HEK293 (cell line): ENCODE data around the gene TIMP4.

Source experiments
- CTCF ChIA-PET: fragments of 350-600 bp; formaldehyde crosslinking; extraction: SDS; loops from one replicate; lab custom pipeline; 2021; ENCODE audit warnings: antibody characterized with exemption; lab: Yijun Ruan, JAX
- POLR2A ChIA-PET: fragments of 300-600 bp; formaldehyde crosslinking; extraction: SDS; loops from one replicate; lab custom pipeline; 2020; ENCODE audit warnings: antibody characterized with exemption, inconsistent platforms; lab: Yijun Ruan, JAX
- H3K27ac ChIP-seq: fragments of 200-500 bp; sonication (Bioruptor generic); 2 replicates; pipeline ENCODE4 v1.5.1; 2014; ENCODE audit warnings: low read depth, low read length, control low read depth, inconsistent platforms; ENCODE audit errors: extremely low read depth
- H3K36me3 ChIP-seq, 2 experiments: fragments of 200-500 bp in 1 of 2; sonication (Bioruptor generic) in 1 of 2; 1 replicate in 1 of 2; 2 replicates in 1 of 2; pipeline ENCODE4 v1.5.1; 2014 to 2017; ENCODE audit warnings: inconsistent platforms in 2 of 2, low read length in 2 of 2; ENCODE audit not compliant: control insufficient read depth in 2 of 2, insufficient read depth in 1 of 2
- H3K4me1 ChIP-seq: fragments of 200-500 bp; sonication (Bioruptor generic); 2 replicates; pipeline ENCODE4 v1.5.1; 2014; ENCODE audit warnings: mild to moderate bottlenecking, low read length, inconsistent platforms; ENCODE audit not compliant: control insufficient read depth, insufficient read depth
- H3K4me3 ChIP-seq: 2 replicates; pipeline ENCODE4 v1.5.1; 2011; ENCODE audit warnings: low read depth, mild to moderate bottlenecking, control low read depth, low read length, moderate library complexity
- H3K9me3 ChIP-seq: fragments of 200-500 bp; sonication (Bioruptor generic); 2 replicates; pipeline ENCODE4 v1.5.1; 2014; ENCODE audit warnings: low read depth, low read length, inconsistent platforms; ENCODE audit not compliant: control insufficient read depth, insufficient read depth
- GFI1B ChIP-seq: fragments of 450-650 bp; formaldehyde crosslinking; IDR thresholded peaks from 2 replicates; pipeline ENCODE4 v1.5.1; 2016; ENCODE audit warnings: missing biosample characterization, missing genetic modification characterization
- KLF7 ChIP-seq: fragments of 450-650 bp; formaldehyde crosslinking; IDR thresholded peaks from 2 replicates; pipeline ENCODE4 v1.5.1; 2016; ENCODE audit warnings: missing biosample characterization, missing genetic modification characterization, borderline replicate concordance
- KLF9 ChIP-seq: fragments of 450-650 bp; formaldehyde crosslinking; IDR thresholded peaks from 2 replicates; pipeline ENCODE4 v1.5.1; 2016; ENCODE audit warnings: missing biosample characterization, missing genetic modification characterization, low read depth
- MEIS1 ChIP-seq: sonication (generic); formaldehyde crosslinking; IDR thresholded peaks from 2 replicates; pipeline ENCODE4 v1.8.1; 2022; ENCODE audit warnings: missing genetic modification reagents, mild to moderate bottlenecking, borderline replicate concordance
- REPIN1 ChIP-seq: fragments of 450-650 bp; formaldehyde crosslinking; IDR thresholded peaks from 2 replicates; pipeline ENCODE4 v1.5.1; 2017; ENCODE audit warnings: missing biosample characterization, missing genetic modification characterization, low read depth
- YY2 ChIP-seq: fragments of 450-650 bp; formaldehyde crosslinking; IDR thresholded peaks from 2 replicates; pipeline ENCODE4 v1.5.1; 2016; ENCODE audit warnings: missing biosample characterization, missing genetic modification characterization
- ZBTB6 ChIP-seq: fragments of 450-650 bp; formaldehyde crosslinking; IDR thresholded peaks from 2 replicates; pipeline ENCODE4 v1.5.1; 2017; ENCODE audit warnings: missing biosample characterization, missing genetic modification characterization
- ZBTB7A ChIP-seq: fragments of 450-650 bp; formaldehyde crosslinking; IDR thresholded peaks from 2 replicates; pipeline ENCODE4 v1.5.1; 2016; ENCODE audit warnings: low read depth, missing biosample characterization, missing genetic modification characterization
- ZFHX2 ChIP-seq: fragments of 450-650 bp; formaldehyde crosslinking; conservative IDR thresholded peaks from 2 replicates; pipeline ENCODE4 v1.5.1; 2016; ENCODE audit warnings: missing biosample characterization, missing genetic modification characterization
- ZFP3 ChIP-seq: fragments of 450-650 bp; formaldehyde crosslinking; IDR thresholded peaks from 2 replicates; pipeline ENCODE4 v1.5.1; 2016; ENCODE audit warnings: low read depth, missing biosample characterization, missing genetic modification characterization
- ZFP69B ChIP-seq: fragments of 450-650 bp; formaldehyde crosslinking; IDR thresholded peaks from 2 replicates; pipeline ENCODE4 v1.5.1; 2016; ENCODE audit warnings: missing biosample characterization, missing genetic modification characterization
- ZNF2 ChIP-seq: fragments of 450-650 bp; formaldehyde crosslinking; IDR thresholded peaks from 2 replicates; pipeline ENCODE4 v1.5.1; 2016; ENCODE audit warnings: missing biosample characterization, missing genetic modification characterization
- ZNF266 ChIP-seq: fragments of 450-650 bp; formaldehyde crosslinking; IDR thresholded peaks from 2 replicates; pipeline ENCODE4 v1.5.1; 2016; ENCODE audit warnings: missing biosample characterization, missing genetic modification characterization, low read depth
- ZNF391 ChIP-seq: fragments of 450-650 bp; formaldehyde crosslinking; IDR thresholded peaks from 2 replicates; pipeline ENCODE4 v1.5.1; 2016; ENCODE audit warnings: low read depth, missing biosample characterization, missing genetic modification characterization, borderline replicate concordance
- ZNF571 ChIP-seq: fragments of 450-650 bp; formaldehyde crosslinking; IDR thresholded peaks from 2 replicates; pipeline ENCODE4 v1.5.0; 2017; ENCODE audit warnings: missing biosample characterization, missing genetic modification characterization
- ZNF639 ChIP-seq: fragments of 450-650 bp; formaldehyde crosslinking; IDR thresholded peaks from 2 replicates; pipeline ENCODE4 v1.5.1; 2016; ENCODE audit warnings: missing biosample characterization, missing genetic modification characterization
- ZNF692 ChIP-seq: fragments of 450-650 bp; formaldehyde crosslinking; IDR thresholded peaks from 2 replicates; pipeline ENCODE4 v1.5.1; 2016; ENCODE audit warnings: missing biosample characterization, missing genetic modification characterization
- ZNF768 ChIP-seq: fragments of 450-650 bp; formaldehyde crosslinking; IDR thresholded peaks from 2 replicates; pipeline ENCODE4 v1.5.1; 2018; ENCODE audit warnings: missing biosample characterization, mild to moderate bottlenecking, missing genetic modification characterization
- ZNF776 ChIP-seq: fragments of 450-650 bp; formaldehyde crosslinking; IDR thresholded peaks from 2 replicates; pipeline ENCODE4 v1.5.0; 2017; ENCODE audit warnings: missing biosample characterization, missing genetic modification characterization, borderline replicate concordance
- ZNF785 ChIP-seq: fragments of 450-650 bp; formaldehyde crosslinking; IDR thresholded peaks from 2 replicates; pipeline ENCODE4 v1.5.1; 2016; ENCODE audit warnings: missing biosample characterization, missing genetic modification characterization
- ZSCAN16 ChIP-seq: fragments of 450-650 bp; formaldehyde crosslinking; IDR thresholded peaks from 2 replicates; pipeline ENCODE4 v1.5.1; 2016; ENCODE audit warnings: missing biosample characterization, missing genetic modification characterization
- ZSCAN4 ChIP-seq: fragments of 450-650 bp; formaldehyde crosslinking; IDR thresholded peaks from 2 replicates; pipeline ENCODE4 v1.5.1; 2017; ENCODE audit warnings: missing biosample characterization, missing genetic modification characterization
- TF ChIP-seq, protein P1 (sequence below): IDR thresholded peaks from 2 replicates; pipeline ENCODE4 v1.6.1; 2011; ENCODE audit warnings: mild to moderate bottlenecking, low read depth, low read length, borderline replicate concordance

Gene TIMP4

DNA sequence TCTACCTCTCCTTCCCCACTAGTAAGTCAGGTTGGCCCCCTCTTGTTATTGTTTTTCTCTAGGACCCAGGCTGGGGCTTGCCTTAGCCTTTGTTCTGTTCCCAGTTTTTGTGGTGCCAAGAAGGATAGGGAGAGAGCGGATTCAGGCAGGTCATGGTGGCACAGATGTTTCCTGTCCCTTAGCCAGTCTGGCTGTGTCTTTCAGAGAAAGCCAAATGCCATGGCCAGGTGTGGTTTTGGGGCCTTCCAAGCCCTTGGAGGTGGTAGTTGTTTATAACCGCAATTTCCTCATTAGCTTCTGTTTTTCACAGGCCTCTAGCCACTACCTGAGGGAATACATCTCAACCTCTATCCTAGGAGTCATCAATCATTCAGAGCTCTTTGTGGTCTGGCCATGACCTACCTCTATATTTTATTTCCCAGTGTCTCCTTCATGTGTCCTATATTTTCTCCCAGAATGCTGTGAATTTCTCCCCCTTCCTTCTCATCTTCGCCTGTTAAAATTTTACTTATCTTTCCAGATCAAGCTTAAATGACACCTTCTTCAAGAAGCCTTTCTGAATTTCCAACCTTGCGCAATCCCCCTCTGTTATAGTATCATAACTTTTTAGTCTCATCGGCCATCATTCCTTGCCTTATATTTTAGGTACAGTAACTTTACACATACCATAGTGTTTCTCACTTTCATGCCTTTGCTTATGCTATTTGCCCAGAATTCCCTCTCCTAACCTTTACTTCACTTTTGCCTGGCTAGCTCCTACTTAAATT is 38.2 kb downstream of the TIMP4 start:
- CTCF ChIA-PET, result interaction anchor here (0.9 to 1.2 kb wide), 4 partner anchors 15 to 359 kb away, joined by 3 to 5 read pairs (median 4); no protein-coding TSS in a partner anchor
- POLR2A ChIA-PET, result interaction anchor here (1.4 kb wide), 1 partner anchor 364 kb away, joined by 3 read pairs; the partner anchor contains the start of gene TSEN2

GRCh38 chr3:12117473-12117872 is 41.2 kb downstream of the TIMP4 start:
- CTCF ChIA-PET, result interaction anchor here (0.7 to 2.2 kb wide), 2 partner anchors 18 to 63 kb away, joined by 3 to 8 read pairs; no protein-coding TSS in a partner anchor
- 0 out of 2 replicates have a peak, but pooled peaks cover 3% of the 10 kb centered on the region for H3K4me1 ChIP-seq
- no peaks in the 10 kb centered on the region for H3K36me3 ChIP-seq
- no peak overlapping the region for H3K27ac ChIP-seq
- TF ChIP-seq, protein P1, sequence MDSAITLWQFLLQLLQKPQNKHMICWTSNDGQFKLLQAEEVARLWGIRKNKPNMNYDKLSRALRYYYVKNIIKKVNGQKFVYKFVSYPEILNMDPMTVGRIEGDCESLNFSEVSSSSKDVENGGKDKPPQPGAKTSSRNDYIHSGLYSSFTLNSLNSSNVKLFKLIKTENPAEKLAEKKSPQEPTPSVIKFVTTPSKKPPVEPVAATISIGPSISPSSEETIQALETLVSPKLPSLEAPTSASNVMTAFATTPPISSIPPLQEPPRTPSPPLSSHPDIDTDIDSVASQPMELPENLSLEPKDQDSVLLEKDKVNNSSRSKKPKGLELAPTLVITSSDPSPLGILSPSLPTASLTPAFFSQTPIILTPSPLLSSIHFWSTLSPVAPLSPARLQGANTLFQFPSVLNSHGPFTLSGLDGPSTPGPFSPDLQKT, result no peak
- TF ChIP-seq ZBTB6 (tag by site-specific recombination) (no peak), ZFP69B (tag by site-specific recombination) (no peak), ZNF692 (tag by site-specific recombination) (no peak), ZFP3 (tag by site-specific recombination) (no peak), ZNF391 (no peak), ZSCAN4 (tag by site-specific recombination) (no peak), KLF7 (tag by site-specific recombination) (no peak), ZSCAN16 (tag by site-specific recombination) (no peak), ZBTB7A (tag by site-specific recombination) (no peak), ZNF266 (no peak), ZNF776 (tag by site-specific recombination) (no peak)
- TF ChIP-seq, all 188 proteins: peak for 0
- Histone ChIP-seq H3K9me3 (no peaks in the 10 kb centered on the region), H3K4me3 (no peak overlapping the region)
- POLR2A ChIA-PET, result no interaction called here

More for the DNA sequence above, 38.2 kb downstream of the TIMP4 start:
- TF ChIP-seq ZFHX2 (tag by site-specific recombination) (no peak), ZNF768 (tag by site-specific recombination) (no peak)
- no peak overlapping the region for H3K27ac ChIP-seq
- H3K9me3 ChIP-seq, result no peaks in the 10 kb centered on the region
- no peak overlapping the region for H3K4me3 ChIP-seq
- H3K4me1 ChIP-seq, result 0 out of 2 replicates have a peak, but pooled peaks cover 3% of the 10 kb centered on the region
- no peaks in the 10 kb centered on the region for H3K36me3 ChIP-seq

DNA sequence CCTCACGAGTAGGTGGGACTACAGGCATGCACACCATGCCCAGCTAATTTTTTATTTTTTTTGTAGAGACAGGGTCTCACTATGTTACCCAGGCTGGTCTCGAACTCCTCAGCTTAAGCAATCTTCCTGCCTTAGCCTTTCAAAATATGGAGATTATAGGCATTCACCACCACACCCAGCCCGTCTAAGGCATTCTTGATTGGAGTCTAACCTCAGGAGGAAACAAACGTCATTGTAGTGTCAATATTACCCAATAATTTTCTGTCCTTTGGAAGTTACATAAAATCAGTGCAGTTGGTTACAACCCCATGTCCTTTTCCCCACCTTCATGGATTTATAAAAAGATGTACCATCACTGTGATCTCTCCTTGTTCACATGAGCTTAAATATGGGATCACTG is 41.8 kb downstream of the TIMP4 start:
- TF ChIP-seq MEIS1 (CRISPR knock-in tag) (no peak), REPIN1 (tag by site-specific recombination) (no peak), ZFHX2 (tag by site-specific recombination) (no peak), ZNF639 (tag by site-specific recombination) (no peak), ZNF785 (tag by site-specific recombination) (no peak), GFI1B (tag by site-specific recombination) (no peak), ZNF2 (no peak), YY2 (tag by site-specific recombination) (no peak), KLF9 (tag by site-specific recombination) (no peak), ZNF571 (tag by site-specific recombination) (no peak)
- 0 out of 2 replicates have a peak, but pooled peaks cover 3% of the 10 kb centered on the region for H3K4me1 ChIP-seq
- no peaks in the 10 kb centered on the region for H3K36me3 ChIP-seq
- H3K4me3 ChIP-seq, result no peak overlapping the region
- H3K27ac ChIP-seq, result no peak overlapping the region
- POLR2A ChIA-PET, result no interaction called here
- no peaks in the 10 kb centered on the region for H3K9me3 ChIP-seq
- CTCF ChIA-PET, result interaction anchor here (2.2 kb wide), 1 partner anchor 18 kb away, joined by 8 read pairs; no protein-coding TSS in a partner anchor
